HG03175 (cell line): ENCODE measurements around the gene LYPD8.

Source experiments
- ATAC-seq: cut with Tn5 transposase; IDR thresholded peaks from one replicate; pipeline ENCODE4 v1.9.1; 2021; ENCODE audit warnings: mild to moderate bottlenecking, moderate library complexity; ENCODE audit not compliant: unreplicated experiment

Gene LYPD8

DNA sequence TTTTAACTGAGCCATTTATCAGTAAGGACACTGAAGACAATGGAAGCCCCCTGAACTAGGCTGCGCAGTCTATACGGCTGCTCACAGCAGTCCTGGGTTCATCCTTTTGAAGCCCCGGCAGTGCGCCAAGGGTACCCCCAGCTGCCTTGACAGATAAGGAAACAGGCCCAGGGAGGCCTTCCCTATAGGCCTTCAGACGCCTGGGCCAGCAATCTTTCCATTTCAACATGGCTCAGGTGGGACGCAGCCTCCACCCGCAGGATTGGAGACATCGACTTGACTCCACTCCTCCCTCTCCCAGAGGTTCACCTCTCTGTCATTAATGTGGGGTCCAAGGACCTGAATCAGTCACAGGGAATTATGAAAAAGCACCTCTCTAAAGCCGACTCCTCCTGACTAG is 2.8 kb upstream of the LYPD8 start:
- ATAC-seq = no peak

DNA sequence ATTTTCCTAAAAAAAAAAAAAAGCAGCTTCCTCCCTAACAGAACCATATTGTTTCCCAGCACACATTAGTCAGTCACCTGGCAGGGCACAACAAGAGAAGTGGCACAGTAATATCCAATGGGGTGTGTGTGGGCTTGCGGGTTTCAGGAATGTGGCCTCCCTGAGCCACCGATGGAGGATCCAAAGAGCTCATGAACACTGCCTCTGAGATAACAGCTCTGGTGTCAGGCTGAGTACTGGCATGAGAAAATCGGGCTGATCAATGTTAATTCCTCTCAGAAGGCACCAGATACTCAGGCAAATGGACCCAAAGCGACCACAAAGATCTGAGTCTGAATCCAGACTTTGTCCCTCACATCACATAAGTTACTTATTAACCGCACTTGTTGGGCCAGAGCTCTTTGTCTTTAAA is 2.2 kb upstream of the LYPD8 start:
- no peak for ATAC-seq

DNA sequence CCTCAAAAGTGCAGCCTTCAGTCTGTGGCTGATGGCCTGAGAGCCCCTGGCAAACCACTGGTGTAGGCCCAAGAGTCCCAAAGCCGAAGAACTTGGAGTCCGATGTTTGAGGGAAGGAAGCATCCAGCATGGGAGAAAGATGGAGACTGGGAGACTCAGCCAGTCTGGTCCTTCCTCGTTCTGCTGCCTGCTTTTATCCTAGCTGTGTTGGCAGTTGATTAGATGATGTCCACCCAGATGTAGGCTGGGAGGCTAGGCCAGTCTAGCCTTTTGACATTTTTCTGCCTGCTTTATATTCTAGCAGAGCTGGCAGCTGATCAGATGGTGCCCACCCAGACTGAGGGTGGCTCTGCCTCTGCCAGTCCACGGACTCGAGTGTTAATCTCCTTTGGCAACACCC is 1.1 kb upstream of the LYPD8 start:
- no peak for ATAC-seq

DNA sequence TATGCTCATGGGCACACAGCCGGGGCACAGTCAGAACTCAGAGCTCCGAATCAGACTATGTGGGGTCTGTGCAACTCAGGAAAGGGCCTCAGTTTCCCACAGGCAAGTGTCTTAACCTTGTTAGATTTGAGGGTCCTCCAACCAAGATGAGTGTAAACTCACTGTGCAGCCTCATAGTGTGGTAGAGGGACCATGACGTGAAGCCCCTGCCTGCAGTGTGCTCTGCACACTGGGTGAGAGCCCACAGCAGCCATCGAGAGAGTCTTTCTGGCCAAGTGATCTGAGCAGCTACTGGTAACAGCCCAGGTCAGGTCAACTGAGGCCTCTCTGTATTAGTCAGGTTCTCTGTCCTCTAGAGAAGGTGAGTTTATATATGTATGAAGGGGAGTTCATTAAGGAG is 592 bp upstream of the LYPD8 start:
- ATAC-seq = no peak

DNA sequence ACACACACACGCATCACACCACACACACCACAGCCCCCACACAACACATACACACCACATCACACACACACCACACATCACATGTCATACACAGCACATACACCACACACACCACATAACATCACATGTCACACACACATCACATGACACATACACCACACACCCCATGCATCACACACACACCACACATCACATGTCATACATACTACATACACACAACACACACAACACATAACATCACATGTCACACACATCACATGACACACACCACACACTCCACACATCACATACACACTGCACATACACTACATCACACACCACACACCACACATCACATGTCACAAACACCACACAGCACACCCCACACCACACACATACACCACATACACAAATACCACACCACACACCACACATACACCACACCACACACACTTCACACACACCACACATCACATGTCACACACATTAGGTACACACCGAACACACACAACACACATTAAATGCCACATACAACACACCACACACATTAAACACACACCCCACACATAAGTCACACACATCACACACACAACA is 1.8 kb downstream of the LYPD8 start:
- no peak for ATAC-seq

DNA sequence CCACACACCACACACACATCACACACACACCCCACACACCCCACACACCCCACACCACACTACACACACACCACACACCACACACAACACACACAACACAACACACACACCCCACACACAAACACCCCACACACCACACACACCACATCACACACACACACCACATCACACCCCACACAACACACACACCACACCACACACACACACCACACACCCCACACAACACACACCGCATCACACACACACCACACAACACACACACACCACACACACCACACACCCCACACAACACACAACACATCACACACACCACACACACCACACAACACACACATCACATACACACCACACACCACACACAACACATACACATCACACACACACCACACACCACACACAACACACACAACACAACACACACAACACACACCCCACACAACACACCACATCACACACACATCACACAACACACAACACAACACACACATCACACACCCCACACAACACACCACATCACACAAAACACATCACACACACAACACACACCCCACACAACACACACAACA is 2.4 kb downstream of the LYPD8 start:
- no peak for ATAC-seq

DNA sequence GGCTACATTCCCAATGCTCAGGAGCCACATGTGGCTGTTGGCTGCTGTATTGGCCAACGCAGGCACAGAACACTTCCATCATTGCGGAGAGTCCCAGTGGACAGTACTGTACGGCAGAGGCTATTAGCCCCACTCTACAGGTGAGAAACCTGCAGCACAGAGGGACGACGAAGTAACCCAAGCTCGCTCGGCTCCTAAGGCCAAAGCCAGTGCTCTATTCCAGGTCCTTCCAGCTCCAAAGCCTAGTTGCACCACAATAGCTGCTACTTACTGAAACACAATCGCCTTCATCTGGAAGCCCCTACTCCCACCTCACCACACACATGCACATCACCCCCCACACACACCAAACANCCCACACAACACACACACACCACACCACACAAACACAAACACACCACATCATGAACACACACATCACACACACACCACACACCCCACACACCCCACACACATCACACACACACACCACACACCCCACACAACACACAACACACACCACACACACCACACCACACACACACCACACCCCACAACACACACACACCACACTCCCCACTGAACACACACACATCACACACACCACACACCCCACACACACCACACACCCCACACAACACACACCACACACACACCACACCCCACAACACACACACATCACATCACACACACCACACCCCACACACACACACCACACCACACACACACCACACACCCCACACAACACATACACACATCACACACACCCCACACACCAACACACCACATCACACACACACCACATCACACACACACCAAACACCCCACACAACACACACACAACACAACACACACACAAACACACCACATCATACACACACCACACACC is 3.2 kb downstream of the LYPD8 start:
- ATAC-seq = no peak

DNA sequence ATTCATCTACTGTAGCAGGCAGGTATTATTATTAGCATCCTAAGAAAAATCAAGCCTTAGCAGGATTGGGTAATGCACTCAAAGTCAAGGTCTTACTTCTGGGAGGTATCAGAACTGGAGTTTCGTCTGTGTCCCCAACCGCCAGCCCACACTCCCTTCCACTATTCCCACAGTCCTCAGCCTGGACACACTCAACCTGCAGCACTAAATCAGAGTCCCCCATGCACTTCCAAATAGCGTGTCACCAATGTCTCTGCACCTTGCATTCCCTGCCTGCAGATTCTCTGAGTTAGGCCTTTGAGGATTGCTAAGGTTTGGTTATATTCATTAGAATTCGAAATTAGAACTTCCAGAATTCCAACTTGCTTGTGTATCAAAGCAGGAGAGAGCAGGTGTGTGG is 3.9 kb downstream of the LYPD8 start:
- ATAC-seq = no peak

DNA sequence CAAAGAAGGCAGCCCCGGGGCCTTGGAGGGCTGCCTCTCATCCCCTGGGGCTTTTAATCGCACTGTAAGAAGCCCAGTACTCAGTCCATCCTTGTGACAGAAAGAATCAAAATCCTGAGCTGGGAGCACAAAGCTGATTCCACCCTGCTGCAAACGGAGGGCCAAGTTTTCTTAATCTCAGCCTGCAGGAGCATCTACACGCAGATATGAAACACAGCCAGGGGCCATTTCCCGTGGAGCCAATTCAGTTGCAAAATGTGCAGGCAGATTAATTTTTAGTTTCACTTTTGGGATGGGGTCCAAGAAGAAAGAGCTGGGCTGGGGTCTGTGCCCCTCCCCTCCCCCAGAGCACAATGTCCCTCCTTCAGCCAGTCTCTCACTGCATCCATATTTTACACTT is 4.4 kb downstream of the LYPD8 start:
- ATAC-seq = no peak

DNA sequence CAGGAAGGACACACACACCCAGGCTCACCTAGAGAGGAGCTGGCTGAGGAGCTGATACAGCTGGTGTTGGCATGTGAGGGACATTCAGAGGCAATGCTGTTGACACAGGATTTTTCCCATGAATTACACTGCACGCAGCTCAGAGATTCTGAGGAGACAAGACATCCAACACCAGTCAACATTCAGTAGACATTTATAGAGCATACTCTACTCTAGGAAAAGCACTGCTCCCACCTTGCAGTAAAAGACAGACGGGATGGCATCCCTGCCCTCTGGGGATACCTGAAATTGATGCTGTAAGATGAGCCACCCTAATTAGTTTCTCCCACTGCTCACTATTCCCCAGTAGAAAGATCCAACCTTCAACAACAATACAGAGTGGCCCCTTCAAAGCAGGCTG is 5.1 kb downstream of the LYPD8 start:
- ATAC-seq = no peak

DNA sequence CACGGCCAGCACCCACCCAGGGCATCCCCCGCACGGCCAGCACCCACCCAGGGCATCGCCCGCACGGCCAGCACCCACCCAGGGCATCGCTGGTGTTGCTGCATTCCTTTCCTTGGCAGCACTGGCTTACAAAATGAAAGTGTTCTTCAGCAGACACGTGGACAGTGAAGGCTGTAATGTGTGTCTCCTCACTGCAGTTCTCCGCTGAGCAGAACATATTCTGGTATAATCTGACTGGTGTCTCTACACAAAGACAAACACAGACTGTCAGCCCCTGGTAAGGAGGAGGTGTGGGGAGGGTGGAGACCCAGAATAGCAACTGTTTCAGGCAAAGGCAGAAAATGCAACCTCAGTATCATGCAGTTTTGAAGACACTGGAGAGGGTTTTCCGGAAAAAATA is 7.3 kb downstream of the LYPD8 start:
- ATAC-seq = no peak

DNA sequence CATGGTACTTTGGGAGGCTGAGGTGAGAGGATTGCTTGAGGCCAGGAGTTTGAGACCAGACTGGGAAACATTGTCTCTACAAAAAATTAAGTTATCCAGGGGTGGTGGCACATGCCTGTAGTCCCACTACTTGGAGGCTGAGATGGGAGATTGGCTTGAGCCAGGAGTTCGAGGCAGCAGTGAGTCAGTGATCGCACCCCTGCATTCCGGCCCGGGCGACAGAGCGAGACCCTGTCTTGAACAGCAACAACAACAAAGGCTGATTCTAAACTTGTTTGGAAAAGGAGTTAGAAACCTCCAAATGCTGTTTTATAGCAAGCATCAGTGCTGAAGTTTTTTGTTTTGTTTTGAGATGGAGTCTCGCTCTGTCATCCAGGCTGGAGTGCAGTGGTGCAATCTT is 14.7 kb downstream of the LYPD8 start:
- ATAC-seq = no peak

DNA sequence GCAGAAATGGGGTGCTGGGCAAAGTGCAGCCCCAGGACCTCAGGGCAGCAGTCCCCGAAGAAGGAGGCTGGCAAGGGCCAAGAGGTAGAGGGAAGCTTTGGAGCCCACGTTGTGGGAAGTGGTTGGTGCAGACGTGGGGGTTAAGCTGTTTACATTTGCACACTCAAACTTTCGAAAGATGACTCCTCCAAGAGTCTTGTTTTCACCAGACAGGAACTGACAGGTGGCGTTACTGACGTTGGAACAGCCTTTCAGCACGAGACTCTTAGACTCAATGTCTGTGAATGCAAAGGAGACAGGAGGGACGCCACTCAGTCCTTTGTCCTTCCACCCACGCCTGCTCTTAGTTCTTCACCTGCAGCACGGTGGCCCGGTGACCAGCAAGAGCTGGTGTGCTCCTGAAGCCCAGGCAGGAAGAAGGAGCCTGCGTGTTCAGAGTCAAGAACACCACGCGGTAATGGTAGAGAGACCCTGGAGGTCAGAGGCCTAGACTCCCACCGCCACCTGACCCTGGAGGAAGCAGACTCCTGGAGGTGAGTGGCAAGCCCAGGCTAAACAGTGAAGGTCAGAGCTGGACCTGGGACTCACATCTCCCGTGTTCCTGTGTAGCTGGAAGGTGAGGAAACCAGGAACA is 15.9 kb downstream of the LYPD8 start:
- ATAC-seq = no peak

DNA sequence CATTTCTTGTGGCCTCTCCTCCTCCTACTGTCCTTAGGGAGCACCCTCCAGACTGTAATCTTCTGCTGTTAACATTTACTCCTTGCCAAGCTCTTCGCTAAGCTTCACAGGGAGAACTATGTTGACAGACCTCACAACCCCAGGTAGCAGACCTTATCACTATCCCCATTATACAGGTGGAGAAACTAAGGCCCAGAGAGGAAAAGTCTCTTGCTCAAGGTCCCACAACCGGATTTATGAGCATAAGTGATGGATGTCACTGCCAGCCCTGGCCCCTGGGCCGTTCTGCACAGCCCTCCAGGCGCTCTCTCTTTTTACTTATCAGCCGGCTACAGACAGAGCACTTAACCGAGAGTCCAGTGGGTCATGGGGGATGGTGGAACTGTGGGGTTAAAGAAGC is 18.1 kb downstream of the LYPD8 start:
- no peak for ATAC-seq

DNA sequence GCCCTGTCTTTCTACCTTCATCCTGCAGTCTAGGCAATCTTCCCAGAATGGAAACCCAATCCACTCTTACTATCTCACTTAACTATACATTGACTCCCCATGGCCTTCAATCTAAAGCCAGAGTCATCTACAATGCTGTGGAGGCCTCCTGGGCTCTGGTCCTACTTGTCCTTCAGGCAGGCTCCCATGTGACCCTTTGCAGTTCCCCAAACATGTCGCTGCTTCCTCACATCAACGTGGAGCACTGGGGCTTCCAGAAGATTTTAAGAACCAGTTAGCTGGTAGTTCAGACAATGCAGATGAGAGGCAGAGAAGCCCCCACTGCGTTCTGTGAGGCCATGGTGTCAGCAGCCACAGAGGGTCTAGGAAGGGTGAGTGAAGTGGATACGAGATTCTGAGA is 18.6 kb downstream of the LYPD8 start:
- no peak for ATAC-seq

DNA sequence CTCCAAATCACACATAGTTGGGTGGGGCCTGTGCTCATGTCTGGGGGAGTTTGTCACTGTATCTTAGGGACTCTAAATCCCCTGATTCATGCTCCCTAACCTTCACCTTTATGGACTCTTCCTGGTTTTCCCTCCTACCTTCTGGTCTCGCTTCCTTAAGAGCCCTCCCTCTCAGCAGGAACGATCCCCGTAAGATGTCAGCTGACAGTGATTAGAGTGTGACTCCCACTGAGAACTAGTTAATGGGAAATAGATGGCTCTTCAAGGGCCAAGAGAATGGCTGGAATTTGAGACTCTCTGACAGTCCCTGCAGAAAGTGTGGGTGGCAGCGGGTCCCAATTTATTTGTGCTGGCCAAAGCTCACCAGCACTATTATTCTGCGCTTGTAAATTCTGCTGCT is 22.0 kb downstream of the LYPD8 start:
- ATAC-seq = no peak

DNA sequence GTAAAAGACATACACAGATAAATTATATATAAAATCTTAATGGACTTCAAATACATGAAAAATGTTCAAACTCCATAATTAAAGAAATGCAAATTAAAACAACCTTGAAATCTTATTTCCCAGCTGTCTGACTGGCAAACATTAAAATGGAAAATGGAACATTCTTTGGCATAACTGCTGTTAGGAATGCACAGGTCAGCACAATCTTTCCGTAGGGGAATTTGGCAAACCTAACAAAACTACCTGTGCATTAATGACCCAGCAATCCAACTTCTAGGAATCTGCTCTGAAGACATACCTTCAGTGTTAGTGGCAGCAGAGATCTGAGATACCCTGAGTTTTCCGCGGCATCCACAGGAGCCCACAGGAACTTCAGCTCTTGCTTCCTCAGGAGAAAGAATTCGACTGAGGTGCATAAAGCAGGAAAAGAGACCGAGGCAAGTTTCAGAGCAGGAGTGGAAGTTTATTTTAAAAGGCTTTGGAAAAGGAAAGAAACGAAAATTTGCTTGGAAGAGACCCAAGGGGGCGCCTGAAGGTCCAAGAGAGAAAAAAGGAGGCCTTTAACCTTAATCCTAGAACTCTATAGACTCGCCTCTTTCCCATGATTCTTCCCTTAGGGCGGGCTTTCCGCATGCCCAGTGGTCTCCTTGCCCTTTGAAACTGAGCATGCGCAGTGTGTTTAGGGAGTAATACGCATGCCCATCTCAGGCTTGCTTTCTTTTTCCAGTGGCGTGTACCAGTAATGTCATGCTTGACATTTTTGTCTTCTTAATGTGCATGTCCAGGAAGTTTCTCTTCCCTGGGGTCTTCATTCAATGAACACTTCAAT is 24.8 kb downstream of the LYPD8 start:
- ATAC-seq = no peak

DNA sequence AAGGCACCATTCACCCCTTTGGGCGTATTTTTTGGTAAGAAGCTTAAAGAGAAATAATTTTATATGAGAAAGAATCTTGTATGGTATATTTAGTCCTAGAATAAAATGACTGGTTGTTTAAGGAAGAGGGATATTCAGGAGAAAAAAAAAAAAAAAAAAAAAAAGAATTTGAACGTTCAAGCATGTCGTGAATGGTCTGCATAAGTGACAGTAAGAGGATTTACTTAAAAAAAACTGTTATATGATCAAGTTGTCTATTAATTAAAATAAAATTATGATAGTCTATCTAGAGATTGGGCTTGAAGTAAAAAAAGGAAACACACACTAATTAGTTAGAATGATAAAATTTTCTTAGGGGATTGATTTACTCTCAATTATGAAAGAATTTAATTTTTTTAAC is 41.3 kb downstream of the LYPD8 start:
- no peak for ATAC-seq

DNA sequence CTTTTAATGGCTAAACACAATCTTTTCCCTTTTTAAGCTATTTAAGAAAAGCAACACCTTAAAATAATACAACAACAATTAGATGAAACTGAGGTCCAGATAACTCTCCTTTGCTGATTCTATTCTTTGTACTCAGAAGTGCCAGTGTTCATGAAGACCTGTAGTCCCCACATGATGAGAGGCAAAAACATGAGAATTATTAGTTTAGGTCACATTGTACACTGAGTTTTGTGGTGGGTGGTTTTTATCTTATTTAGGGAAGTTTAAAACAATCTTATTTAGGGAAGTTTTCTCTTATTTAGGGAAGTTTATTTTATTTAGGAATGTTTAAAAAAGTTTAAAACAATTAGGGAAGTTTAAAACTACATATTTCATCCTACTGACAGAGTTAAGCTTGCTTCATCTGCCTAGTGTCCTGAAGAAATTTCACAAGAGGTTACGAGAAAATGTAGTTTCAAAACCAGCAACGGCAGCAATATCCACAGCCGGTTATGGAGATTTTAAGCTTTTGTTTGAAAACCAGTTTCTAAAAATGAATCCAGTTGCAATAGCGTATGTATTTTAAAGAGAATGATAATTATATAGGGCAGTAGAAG is 45.2 kb downstream of the LYPD8 start:
- no peak for ATAC-seq

DNA sequence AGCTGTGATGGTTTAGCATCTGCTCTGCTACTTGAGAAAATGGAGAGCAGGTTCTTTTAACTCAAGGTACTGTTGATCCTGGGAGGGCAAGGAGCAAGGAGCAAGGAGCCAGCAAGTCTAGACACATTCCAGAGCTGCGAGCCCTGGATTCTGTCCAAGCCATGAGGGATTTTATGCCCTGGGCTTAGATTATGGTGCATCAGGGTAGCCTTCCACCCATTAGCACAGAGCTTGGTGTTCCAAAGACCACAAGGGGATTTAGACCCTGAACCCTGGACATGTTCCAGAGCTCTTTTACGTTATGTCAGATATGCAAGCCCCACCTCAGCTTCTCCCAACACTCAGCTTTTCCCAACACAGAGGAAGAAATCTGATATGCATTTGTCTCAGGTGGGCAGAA is 51.0 kb downstream of the LYPD8 start:
- no peak for ATAC-seq

DNA sequence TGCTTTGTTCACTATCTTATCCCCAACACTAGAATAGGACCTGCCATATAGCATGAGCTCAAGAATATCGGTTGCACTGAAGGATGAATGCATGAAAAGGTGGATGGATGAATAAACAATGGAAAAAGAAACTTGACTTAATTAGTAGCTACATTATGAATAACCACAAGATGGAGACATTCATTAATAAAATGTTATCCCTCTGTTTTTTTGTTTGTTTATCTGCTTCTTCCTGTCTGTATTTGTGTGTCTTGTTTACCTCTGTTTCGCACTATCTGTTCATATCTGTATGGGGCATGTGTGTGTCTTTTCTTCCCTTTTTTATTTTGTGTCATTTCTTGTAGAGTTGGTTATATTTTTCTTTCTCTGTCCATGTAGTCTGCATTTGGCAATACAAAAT is 51.9 kb downstream of the LYPD8 start:
- no peak for ATAC-seq
